ENCODE data around the gene ACE.

DNA sequence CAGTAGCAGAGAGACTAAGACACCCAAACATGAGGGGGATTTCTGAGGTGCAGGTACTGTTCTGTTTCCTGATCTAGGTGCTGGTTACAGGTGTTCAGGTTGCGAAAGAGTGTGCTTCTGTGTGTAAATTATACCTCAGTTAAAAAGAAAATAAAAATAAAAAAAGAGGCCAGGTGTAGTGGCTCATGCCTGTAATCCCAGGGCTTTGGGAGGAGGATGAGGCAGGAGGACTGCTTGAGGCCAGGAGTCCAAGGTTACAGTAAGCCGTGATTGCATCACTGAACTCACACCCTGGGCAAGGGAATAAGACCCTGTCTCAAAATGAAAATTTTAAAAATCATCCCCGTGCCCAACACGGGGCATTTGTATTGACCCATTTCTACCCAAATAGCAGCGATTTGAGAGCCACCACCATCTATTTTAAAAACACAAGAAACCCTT is 70.2 kb downstream of the ACE start:
- TF ChIP-seq, protein P1, sequence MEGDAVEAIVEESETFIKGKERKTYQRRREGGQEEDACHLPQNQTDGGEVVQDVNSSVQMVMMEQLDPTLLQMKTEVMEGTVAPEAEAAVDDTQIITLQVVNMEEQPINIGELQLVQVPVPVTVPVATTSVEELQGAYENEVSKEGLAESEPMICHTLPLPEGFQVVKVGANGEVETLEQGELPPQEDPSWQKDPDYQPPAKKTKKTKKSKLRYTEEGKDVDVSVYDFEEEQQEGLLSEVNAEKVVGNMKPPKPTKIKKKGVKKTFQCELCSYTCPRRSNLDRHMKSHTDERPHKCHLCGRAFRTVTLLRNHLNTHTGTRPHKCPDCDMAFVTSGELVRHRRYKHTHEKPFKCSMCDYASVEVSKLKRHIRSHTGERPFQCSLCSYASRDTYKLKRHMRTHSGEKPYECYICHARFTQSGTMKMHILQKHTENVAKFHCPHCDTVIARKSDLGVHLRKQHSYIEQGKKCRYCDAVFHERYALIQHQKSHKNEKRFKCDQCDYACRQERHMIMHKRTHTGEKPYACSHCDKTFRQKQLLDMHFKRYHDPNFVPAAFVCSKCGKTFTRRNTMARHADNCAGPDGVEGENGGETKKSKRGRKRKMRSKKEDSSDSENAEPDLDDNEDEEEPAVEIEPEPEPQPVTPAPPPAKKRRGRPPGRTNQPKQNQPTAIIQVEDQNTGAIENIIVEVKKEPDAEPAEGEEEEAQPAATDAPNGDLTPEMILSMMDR (IDR thresholded peaks at IDR 0.05), result no peak
- no peak for TF ChIP-seq EZH2 (IDR thresholded peaks at IDR 0.05)

Measured in neural progenitor cell (in vitro differentiated cells).